HG02623 (cell line): Measurements from ENCODE around the gene MRI1.

Experiments
- ATAC-seq: cut with Tn5 transposase; IDR thresholded peaks from one replicate; pipeline ENCODE4 v1.9.1; 2021; ENCODE audit warnings: moderate library complexity; ENCODE audit not compliant: unreplicated experiment

Gene MRI1

GRCh38 chr19:13821292-13821691 is 57.0 kb downstream of the MRI1 start:
- no peak for ATAC-seq

GRCh38 chr19:13823256-13823655 is 58.9 kb downstream of the MRI1 start:
- ATAC-seq = no peak
